OCI-LY7 (cell line): ENCODE data around the gene SUV39H1. TPM values are rescaled to one million over a fixed set of nuclear protein-coding genes. Genes with fewer than 3 reads are reported as not detected.

Source experiments
- BruUV-seq: library from RNA; stranded (reverse); fragments of 400-500 nt; replicated peaks from 2 replicates; lab custom pipeline; 2021; lab: Mats Ljungman, UMichigan
- CTCF ChIA-PET: fragments of 300-600 bp; sonication (Branson Sonifier 250); formaldehyde crosslinking; loops from one replicate; lab custom pipeline; 2022; ENCODE audit warnings: antibody characterized with exemption; ENCODE audit not compliant: unreplicated experiment; lab: Charles Lee
- POLR2A ChIA-PET: fragments of 300-600 bp; sonication (Branson Sonifier 250); formaldehyde crosslinking; loops from one replicate; lab custom pipeline; 2022; ENCODE audit warnings: antibody characterized with exemption; lab: Charles Lee
- DNase-seq: peaks from one replicate; pipeline ENCODE4 v3.0.0-alpha.2; 2015; ENCODE audit warnings: low spot score
- H2AFZ ChIP-seq: fragments of 200-600 bp; sonication (generic), shearing (Covaris generic); 2 replicates; pipeline ENCODE4 v1.6.1; 2014; ENCODE audit warnings: mild to moderate bottlenecking, antibody characterized with exemption, low read length, moderate library complexity
- H3K27ac ChIP-seq: fragments of 200-600 bp; sonication (generic); 2 replicates; pipeline ENCODE4 v1.5.1; 2014; ENCODE audit warnings: mixed run types, low read depth, mild to moderate bottlenecking, moderate library complexity, low read length, inconsistent platforms; ENCODE audit not compliant: poor library complexity, severe bottlenecking
- H3K36me3 ChIP-seq: fragments of 200-600 bp; sonication (generic); 2 replicates; pipeline ENCODE4 v1.6.1; 2014; ENCODE audit warnings: mild to moderate bottlenecking, antibody characterized with exemption, low read length, moderate library complexity, mixed read lengths; ENCODE audit not compliant: insufficient read depth
- H3K4me1 ChIP-seq: fragments of 200-600 bp; sonication (generic); 2 replicates; pipeline ENCODE4 v1.5.1; 2014; ENCODE audit warnings: mild to moderate bottlenecking, low read length; ENCODE audit not compliant: insufficient read depth, poor library complexity, severe bottlenecking
- H3K4me2 ChIP-seq: fragments of 200-600 bp; sonication (generic); 2 replicates; pipeline ENCODE4 v1.6.1; 2014; ENCODE audit warnings: mild to moderate bottlenecking, low read length
- H3K4me3 ChIP-seq: fragments of 200-600 bp; sonication (generic); 2 replicates; pipeline ENCODE4 v1.5.1; 2014; ENCODE audit warnings: mild to moderate bottlenecking, low read depth, low read length; ENCODE audit not compliant: poor library complexity, severe bottlenecking
- H3K79me2 ChIP-seq: fragments of 200-600 bp; sonication (generic); 2 replicates; pipeline ENCODE4 v1.6.1; 2016; ENCODE audit warnings: low read depth, mild to moderate bottlenecking, low read length, moderate library complexity, mixed read lengths; ENCODE audit not compliant: insufficient read depth
- H3K9me2 ChIP-seq: fragments of 200-600 bp; sonication (generic); 2 replicates; pipeline ENCODE4 v1.6.1; 2016; ENCODE audit warnings: mild to moderate bottlenecking, low read length, mixed read lengths; ENCODE audit not compliant: insufficient read depth
- H3K9me3 ChIP-seq: fragments of 200-600 bp; sonication (generic); 2 replicates; pipeline ENCODE4 v1.6.1; 2014; ENCODE audit warnings: mild to moderate bottlenecking, mixed run types, low read length, mixed read lengths
- H4K20me1 ChIP-seq: fragments of 200-600 bp; sonication (generic); 2 replicates; pipeline ENCODE4 v1.6.1; 2014; ENCODE audit warnings: mild to moderate bottlenecking, antibody characterized with exemption, low read length, moderate library complexity, mixed read lengths; ENCODE audit not compliant: insufficient read depth
- CTCF ChIP-seq: fragments of 200-600 bp; sonication (generic); conservative IDR thresholded peaks from 2 replicates; pipeline ENCODE4 v1.5.1; 2014; ENCODE audit warnings: mild to moderate bottlenecking, antibody characterized with exemption, low read length, moderate library complexity, mixed read lengths
- EZH2phosphoT487 ChIP-seq: fragments of 200-600 bp; sonication (generic); IDR thresholded peaks from 2 replicates; pipeline ENCODE4 v1.6.1; 2018; ENCODE audit warnings: low read depth, borderline replicate concordance, mild to moderate bottlenecking, mixed run types, antibody characterized with exemption, low read length, moderate library complexity, mixed read lengths
- intact Hi-C: fragments of 100-400 bp; cut with micrococcal nuclease; formaldehyde crosslinking; loops from one replicate; pipeline ENCODE4 v1.10.0; 2022; ENCODE audit not compliant: unreplicated experiment
- total RNA-seq, 2 experiments: library from RNA; depleted of rRNA in 1 of 2; stranded (reverse); fragments of >200 nt in 1 of 2; shearing (Covaris generic) in 1 of 2; gene quantifications; 2 replicates each; pipeline ENCODE4 v1.2.3, GENCODE V29; 2014 to 2022

SUV39H1 gene
- total RNA-seq, 2 experiments from 2014 or later: 27.0 to 34.2 TPM

GRCh38 chrX:48705871-48706270 lies 9.3 kb downstream of the SUV39H1 start:
- H3K4me3 ChIP-seq: no peak overlapping the region
- no peak overlapping the region for H3K27ac ChIP-seq
- H3K9me3 ChIP-seq: no peaks in the 10 kb centered on the region
- intact Hi-C loops: no loop called here
- H3K36me3 ChIP-seq: peaks cover 76% of the 10 kb centered on the region
- no peak overlapping the region for H2AFZ ChIP-seq
- peaks cover 6% of the 10 kb centered on the region for H3K4me1 ChIP-seq
- H3K9me2 ChIP-seq: no peaks in the 10 kb centered on the region
- TF ChIP-seq EZH2phosphoT487: no peak
- ChIA-PET POLR2A (no interaction called here), CTCF (no interaction called here)
- BruUV-seq: no TSS peak
- DNase-seq: no peak
- no peak overlapping the region for H3K4me2 ChIP-seq
- peaks cover 14% of the 10 kb centered on the region; the same call in 1 of the 2 replicates for H3K79me2 ChIP-seq
- no peaks in the 10 kb centered on the region for H4K20me1 ChIP-seq

- DNase-seq: no peak
- Histone ChIP-seq H2AFZ (no peak overlapping the region), H4K20me1 (no peaks in the 10 kb centered on the region), H3K4me2 (no peak overlapping the region), H3K9me2 (no peaks in the 10 kb centered on the region), H3K36me3 (peaks cover 38% of the 10 kb centered on the region), H3K79me2 (no peaks in the 10 kb centered on the region), H3K27ac (no peak overlapping the region), H3K9me3 (no peaks in the 10 kb centered on the region), H3K4me1 (no peaks in the 10 kb centered on the region), H3K4me3 (no peak overlapping the region)
- BruUV-seq: no TSS peak
- POLR2A ChIA-PET: interaction anchor here (0.6 kb wide), 1 partner anchor 29 kb away, joined by 3 read pairs; no protein-coding TSS in a partner anchor
- TF ChIP-seq CTCF (no peak), EZH2phosphoT487 (no peak)
- intact Hi-C loops: no loop called here
- CTCF ChIA-PET: no interaction called here
These were observed 13.1 kb downstream of the SUV39H1 start for GRCh38 chrX:48709522-48710112.

DNA sequence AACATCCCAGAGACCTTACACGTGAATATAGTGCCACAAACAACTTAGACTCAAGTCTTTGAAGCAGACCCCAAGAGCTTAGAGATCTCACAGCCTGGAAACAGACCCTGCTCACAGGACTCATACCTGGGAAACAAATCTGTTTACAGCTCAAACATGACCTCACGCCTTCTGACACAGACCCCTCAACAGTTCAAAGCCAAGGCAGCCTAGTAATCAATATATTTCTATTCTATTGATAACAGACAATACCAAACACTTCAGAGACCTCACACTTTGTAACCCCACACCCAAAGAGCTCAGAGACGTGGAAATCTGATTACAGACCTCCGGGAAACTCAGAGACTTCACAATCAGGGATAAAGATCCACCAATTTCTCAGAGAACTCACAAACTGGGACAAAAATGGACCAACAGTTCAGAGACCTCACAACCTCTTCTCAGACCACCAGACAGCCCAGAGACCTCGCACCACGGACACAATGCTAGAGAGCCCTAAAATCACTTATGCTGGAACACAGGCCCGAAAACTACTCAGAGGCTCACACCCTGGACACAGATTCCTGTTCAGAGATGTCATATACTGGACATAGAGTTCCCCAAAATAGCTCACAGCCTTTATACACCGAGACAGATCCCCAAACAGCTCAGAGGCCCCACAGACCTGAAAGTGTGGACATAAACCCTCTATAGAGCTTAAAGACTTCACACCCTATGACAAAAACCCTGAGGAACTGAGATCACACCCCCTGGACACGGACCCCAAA lies 14.8 kb downstream of the SUV39H1 start:
- intact Hi-C loops: no loop called here
- CTCF ChIA-PET: no interaction called here
- no peak overlapping the region for H3K4me3 ChIP-seq

More for the DNA sequence above, 14.8 kb downstream of the SUV39H1 start:
- Histone ChIP-seq H3K79me2 (no peaks in the 10 kb centered on the region), H3K4me1 (no peaks in the 10 kb centered on the region), H3K9me2 (no peaks in the 10 kb centered on the region), H2AFZ (no peak overlapping the region), H3K27ac (no peak overlapping the region), H3K4me2 (no peak overlapping the region), H3K36me3 (peaks cover 25% of the 10 kb centered on the region), H4K20me1 (no peaks in the 10 kb centered on the region), H3K9me3 (no peaks in the 10 kb centered on the region)
- no peak for DNase-seq
- TF ChIP-seq EZH2phosphoT487 (no peak), CTCF (no peak)
- no TSS peak for BruUV-seq
- POLR2A ChIA-PET: interaction anchor here (0.6 to 0.7 kb wide), 2 partner anchors 27 to 29 kb away, joined by 3 read pairs; partner anchors contain the start of gene WAS
